GM19025 (cell line): Measurements from ENCODE around the gene RGL4.
"Not testable (repeated sequence)": the region's sequence is repeated elsewhere in the genome, so short reads cannot be mapped to it uniquely, and the experiment has no call there.

ENCODE experiments used
- ATAC-seq: cut with Tn5 transposase; IDR thresholded peaks from one replicate; pipeline ENCODE4 v1.9.1; 2021; ENCODE audit warnings: mild to moderate bottlenecking, low read depth, moderate library complexity; ENCODE audit not compliant: unreplicated experiment

Gene RGL4, protein sequence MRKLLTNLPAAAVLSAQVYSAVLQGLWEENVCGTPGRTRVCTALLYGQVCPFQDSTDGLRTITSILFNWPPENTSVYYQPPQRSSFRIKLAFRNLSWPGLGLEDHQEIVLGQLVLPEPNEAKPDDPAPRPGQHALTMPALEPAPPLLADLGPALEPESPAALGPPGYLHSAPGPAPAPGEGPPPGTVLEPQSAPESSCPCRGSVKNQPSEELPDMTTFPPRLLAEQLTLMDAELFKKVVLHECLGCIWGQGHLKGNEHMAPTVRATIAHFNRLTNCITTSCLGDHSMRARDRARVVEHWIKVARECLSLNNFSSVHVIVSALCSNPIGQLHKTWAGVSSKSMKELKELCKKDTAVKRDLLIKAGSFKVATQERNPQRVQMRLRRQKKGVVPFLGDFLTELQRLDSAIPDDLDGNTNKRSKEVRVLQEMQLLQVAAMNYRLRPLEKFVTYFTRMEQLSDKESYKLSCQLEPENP

DNA sequence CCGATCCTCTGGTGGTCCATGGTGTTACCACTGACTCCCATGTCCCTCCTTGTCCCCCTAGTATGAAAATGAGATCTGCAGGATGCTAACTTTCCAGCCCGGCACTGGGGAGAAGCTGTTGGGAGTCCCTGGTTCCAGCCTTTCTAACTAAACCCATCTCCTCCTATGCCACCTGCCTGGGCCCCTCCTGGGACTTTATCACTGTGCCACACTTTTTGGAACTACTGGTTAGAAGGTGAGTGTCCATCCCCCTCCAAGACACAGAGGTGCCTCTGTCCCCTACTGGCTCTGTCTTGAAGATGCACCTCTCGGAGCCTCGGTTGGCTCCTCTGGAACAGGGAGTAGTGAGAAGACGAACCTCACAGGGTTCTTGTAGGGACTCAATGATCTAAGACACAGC is at the start of gene RGL4:
Gene RGL4, plus strand, starts transcription at position 301 of the 400 bp plus-strand sequence. CDS start 1,018 bp downstream, outside the sequence.
- no peak for ATAC-seq

DNA sequence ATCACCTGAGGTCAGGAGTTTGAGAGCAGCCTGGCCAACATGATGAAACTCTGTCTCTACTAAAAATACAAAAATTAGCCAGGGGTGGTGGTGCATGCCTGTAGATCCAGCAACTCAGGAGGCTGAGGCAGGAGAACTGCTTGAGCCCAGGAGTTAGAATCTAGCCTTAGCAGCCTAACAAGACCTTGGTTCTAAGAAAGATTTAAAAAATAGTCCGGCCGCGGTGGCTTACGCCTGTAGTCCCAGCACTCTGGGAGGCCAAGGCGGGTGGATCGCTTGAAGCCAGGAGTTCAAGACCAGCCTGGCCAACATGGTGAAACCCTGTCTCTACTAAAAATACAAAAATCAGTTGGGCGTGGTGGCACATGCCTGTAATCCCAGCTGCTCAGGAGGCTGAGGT is 44.3 kb upstream of the RGL4 start:
- ATAC-seq, result not testable (repeated sequence)

DNA sequence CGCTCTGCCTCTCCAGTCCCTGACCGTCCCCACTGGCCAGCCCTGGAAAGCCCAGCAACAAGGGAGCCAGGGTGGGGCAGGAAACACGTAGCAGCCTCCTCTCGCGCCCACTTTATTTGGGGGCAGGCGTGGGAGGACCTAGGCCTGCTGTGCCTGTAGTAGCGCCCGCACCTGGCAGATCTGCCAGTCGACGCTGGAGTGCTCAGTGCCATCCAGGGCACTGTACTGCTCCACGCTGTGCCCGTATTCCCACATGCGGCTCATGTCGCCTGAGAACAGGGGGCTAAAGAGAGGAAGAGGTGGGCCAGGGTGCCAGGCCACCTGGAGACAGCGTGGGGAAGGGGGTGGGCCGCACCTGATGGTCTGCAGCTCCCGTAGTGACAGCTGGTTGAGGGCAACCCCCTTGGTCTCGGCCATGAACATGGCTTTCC is 41.7 kb upstream of the RGL4 start:
- ATAC-seq, result no peak

DNA sequence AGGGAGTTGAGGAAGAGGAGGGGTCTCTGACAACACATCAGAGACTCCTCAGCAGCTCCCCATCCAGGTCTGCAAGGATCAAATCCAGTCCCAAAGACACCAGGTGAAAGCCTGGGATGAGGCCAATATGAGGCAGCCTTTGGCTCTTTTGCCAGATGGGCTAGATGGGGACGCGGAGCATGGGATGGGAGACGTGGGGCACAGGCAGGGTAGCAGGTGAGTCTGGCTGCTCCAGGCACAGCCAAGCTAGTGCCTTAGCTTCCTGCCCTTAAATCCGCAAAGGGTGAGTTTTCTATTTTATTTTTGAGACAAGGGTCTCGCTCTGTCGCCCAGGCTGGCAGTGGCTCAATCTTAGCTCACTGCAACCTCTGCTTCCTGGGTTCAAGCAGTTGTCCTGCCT is 39.1 kb upstream of the RGL4 start:
- ATAC-seq, result no peak

DNA sequence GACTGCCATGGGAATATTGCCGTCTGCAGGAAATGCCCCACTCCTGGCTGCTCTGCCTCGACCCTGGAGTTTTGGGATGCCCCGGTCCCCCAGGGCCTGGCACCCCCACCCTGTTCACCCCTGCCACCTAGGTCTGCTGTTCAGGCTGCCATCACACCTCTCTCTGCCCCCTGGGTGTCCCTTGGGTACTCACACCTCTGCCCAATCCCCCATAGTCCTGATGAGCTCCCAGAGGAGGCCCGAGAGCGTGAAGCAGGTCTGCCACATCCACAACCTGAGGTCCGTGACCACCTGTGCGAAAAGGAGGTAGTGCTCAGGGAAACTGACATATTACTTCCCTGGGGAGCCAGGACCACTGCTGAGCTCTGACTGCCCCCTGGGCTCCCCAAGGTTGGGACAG is 38.5 kb upstream of the RGL4 start:
- ATAC-seq, result no peak

DNA sequence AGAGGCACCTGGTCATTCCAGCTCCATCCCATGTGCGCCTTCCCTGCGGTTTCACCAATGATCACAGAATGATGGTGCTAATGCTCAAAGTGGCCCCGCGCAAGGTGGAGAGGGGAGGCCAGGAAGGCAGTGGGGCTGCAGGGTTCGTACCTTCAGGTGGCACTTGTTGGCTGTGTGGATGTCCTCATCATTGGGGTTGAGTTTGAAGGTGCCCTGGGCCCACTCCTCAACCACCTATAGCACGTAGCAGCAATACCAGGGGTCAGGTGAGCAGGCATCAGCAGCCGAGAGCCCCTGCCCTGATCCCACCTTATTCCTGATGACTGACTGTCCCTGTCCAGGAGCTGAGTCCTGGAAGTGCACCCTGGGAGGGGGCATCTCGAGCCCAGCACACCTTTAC is 38.1 kb upstream of the RGL4 start:
- no peak for ATAC-seq

DNA sequence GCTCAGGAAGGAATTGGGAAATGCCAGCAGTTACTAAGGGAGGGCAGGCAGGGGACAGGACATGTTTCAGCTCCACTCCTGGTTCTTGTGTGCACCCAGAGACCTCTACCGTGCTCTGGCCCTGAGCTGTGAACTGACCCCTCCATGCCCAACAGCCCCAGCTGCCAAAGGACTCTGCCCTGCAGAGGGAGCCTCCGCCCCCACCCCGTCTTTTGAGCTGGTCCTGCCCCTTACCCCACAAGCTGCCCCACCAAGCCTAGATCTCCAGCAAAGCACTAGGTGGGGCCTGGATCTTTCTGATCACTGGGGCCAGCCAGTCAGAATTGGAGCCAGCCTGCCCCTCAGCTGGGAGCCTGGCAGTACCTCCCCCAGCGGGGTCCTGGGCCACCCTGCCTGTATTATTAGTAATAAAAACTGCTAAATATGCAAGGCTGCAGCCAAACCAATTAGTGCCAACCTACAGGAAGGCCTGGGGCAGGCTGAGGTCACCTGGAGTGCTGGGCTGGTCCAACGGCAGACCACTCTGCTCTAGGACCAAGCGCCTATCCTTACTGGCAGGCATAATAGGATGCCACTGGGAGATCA is 34.8 kb upstream of the RGL4 start:
- ATAC-seq, result no peak

DNA sequence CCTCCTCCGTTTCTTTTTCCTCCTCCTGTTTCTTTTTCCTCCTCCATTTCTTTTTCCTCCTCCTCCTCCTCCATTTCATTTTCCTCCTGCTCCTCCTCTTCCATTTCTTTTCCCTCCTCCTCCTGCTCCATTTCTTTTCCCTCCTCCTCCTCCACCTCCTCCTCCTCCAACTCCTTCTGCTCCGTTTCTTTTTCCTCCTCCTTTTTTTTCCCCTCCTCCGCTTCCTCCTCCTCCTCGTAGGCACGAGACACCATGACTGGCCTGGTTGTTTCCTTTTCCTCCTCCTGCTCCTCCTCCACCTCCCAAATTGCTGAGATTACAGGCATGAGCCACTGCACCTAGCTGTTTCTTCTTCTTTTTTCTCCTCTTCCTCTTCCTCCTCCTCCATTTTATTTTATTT is 33.1 kb upstream of the RGL4 start:
- ATAC-seq, result no peak

DNA sequence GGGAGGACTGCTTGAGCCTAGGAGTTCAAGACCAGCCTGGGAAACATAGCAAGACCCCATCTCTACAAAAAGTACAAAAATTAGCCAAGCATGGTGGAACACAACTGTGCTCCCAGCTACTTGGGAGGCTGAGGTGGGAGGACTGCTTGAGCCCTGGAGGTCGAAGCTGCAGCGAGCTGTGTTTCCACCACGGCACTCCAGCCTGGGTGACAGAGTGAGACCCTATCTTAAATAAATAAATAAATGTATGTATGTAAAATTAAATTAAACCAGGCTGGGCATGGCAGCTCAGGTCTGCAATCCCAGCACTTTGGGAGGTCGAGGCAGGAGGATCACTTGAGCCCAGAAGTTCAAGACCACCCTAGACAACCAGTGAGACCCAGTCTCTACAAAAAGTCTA is 30.4 kb upstream of the RGL4 start:
- ATAC-seq, result not testable (repeated sequence)

DNA sequence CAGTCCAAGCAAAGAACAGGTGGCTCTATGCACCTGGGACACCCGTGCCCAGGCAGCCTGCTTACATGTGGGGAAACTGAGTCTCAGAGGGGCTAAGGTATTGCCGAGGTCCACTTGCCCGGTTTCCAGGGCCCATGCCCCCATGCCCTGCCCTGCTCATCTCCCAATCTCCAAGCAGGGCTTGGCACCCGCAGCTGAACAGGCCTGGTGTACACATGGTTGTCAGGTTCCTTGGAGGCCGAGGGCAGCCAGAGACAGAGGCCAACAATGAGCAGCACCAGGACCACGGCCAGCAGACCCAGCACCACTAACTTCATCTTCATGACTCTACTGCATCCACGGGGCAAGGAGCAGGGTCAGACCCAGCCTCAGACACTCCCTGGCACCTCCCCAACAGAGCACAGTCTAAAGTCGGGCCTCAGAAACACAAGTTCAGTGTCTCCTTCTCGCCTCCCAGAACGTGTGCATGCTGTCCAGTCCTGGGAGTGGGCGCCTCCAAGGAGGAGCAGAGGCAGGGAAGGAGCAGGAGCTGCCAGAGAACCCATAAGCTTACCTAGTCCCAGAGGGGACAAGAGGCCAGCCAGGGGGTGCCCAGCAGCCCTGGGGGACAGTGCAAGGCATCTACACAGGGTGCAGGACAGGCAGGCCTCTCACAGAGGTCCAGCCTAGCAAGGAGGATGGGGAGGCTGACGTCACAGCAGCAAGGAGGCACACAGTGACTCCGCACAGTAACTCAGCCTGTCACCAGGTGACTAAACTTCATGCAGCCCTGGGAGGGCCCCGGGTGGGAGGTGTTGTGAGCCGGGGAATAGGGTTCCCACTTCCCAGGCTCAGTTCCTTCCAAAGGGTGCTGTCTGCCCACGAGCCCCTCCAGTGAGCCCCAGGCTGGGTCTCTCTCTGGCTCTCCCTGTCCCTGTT is 20.2 kb upstream of the RGL4 start:
- no peak for ATAC-seq

DNA sequence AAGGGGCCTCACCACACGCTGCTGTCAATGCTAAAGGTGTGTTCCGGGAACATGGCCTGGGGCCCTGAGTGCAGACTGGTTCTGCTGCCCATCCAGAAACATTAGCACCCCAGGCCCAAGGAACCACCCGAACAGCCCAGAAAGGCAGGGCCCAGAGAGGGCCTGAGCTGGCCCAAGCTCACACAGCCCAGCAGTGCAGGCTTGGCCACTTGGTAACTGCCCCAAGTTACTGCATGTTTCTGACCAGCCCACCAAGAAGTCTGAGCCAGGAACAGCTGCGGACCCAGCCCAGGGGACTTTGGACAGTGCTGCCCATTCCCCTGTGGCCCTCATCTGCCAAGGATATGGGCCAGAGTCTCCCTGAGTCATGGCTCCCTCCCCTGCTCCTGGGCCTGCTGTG is 19.4 kb upstream of the RGL4 start:
- not testable (repeated sequence) for ATAC-seq

DNA sequence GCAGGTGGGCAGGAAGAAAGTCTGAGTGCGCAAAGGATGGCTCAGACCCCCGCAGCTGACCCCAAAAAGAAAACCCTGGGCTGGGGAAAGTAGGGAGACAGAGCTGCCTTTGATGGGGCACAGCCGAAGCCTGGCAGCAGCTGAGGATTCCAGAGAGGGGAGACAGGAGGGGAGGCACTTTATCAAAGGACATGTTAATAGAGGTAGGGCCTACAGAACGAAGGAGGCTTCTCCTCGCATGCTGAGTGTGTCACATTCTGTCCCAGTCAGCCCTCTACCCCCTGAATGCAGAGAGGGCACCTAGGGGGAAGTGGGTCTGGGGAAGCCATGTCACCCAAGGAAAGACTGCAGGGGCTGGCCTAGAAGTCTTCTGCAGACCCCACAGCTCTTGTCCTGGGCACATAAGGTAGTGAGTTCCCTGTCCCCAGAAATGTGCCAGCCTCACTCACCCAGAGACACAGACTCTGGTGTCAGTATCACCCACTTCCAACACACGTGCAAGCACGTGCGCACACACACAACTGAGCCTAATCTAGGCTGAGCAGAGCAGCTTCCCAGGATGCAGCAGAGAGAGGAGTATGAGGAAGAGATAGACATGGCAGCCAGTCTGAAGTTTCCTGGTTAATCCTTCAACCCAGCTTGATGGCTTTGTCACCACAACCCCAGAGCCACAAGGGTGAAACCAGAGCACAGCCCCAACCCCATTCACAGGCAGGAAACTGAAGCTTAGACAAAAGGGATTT is 18.3 kb upstream of the RGL4 start:
- not testable (repeated sequence) for ATAC-seq

DNA sequence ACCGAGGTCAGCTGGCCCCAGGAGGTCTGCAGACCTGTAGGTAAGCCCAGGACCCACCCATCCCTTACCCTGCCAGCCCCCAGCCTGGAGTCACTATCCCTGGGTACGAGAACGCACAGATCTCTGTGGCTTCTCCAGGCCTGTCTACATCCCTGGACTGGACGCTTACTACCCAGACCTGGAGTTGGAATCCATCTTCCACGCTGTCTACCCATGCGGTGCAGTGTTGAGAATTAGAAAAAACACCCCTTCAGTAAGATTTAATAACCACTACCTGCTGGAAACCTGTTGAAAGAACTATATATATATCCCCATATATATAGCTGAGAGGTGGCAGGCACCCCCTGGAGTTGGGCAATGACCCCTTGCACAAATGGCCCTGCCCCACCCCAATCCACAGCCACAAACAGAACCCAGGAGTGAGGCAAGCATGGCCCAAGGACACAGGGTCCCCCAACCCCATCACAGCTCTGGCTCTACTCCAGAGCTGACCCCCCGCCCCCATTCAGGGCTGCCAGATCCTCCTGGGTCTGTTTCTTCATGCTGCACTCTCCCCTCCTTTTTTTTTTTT is 17.7 kb upstream of the RGL4 start:
- no peak for ATAC-seq

DNA sequence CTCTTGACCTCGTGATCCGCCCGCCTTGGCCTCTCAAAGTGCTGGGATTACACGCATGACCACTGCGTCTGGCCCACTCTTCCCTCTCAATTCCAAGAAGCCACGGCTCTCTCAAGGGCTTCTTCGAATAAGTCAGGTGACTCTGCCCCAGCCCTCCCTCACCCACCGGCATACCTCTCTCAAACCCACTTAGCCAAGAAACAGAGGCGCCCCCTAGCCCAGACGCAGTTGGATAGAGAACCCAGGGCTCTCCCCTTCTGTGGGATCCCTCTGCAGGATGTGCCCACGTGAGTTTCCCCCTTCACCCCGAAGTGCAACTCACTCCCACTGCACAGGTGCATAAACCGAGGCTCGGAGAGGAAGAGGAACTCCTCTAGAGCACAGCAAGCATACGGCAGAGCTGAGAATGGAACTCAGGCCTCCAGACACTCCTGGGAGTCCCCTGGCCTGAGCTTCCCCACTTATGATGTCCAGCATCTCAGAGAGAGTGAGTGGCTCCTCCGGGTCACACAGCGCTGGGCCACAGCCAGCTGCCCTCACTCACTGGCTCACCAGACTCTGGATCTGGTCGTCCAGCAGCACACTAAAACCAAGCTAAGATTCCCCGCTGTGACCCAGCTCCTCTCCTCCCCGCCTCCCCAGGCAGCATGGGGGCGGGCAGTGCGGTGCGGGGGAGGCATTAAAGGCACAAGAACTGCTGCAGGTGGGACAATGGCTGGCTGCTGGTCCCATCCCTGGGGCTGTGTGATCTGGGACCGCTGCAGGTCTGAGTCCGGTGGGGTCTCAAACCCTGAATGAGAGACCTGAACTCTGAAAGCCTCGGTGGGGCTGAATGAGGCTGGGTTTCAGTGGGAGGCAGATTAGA is 16.8 kb upstream of the RGL4 start:
- no peak for ATAC-seq

DNA sequence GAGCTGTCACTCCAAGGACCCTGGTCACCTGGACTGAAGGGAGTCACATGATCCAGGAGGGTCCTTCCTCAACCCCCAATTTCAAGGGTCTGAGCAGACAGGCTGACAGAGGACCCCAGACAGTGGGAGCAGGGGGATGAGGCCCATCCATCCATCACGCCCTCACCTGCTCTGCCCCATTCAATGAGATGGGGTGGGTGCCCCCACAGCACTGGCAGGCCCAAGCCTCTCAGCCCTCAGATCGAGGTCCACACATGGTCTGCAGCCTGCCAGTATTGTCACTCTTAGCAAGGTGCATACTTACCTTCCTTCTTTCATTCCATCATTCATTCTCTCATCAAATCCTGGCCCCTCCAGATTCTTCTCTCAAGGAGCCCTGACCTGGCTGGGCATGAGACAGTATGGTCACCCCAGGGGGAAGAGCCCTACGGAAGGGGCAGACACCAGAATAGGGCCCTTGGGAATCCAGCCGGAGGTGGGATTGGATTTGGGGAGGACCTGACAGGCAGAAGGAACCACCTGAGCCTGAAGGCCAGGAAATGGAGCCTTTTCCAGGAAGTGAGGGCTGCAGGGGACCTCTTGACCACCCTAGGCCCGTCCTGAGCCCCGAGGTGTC is 15.8 kb upstream of the RGL4 start:
- not testable (repeated sequence) for ATAC-seq

DNA sequence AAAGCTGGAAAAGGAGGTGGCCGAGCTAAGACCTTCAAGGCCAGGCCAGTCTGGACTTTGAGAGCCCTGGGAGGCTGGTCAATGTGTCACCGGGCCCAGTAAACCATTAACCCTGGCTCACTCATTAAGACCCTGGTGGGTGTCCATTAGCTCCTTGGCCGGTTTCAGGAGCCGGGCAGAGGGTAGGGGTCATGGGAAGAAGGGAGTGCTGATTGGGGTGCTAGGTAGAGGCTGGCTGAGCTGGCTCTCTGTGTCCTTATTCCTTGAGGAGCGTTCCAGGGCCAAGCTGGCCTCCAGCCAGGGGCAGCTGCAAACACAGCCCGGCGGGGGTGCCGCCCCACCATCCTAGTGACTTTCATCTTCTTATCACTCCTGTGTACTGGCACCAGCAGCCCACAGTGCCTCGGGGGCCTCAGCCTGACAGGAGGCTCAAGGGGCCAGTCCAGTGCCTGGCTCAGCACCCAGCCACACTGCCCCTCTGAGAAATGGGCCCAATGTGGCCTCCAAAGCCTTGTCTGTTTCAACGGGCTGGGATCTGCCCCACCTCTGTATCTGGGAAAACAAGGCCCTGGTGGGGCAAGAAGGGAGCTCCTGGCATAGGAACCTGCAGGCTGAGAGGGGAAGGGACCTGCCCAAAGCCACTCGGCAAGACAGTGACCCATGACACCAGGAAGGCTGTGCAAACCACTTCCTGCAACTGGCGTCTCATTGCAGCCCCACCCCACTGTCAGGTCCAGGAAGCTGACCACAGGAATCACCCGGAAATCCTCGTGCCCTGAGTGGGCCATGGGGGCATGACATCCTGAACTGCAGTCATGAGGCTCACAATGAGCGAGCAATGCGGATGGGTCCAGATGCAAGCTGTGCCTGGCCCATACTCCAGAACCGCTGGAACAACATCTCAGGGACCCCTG is 15.1 kb upstream of the RGL4 start:
- ATAC-seq, result no peak

DNA sequence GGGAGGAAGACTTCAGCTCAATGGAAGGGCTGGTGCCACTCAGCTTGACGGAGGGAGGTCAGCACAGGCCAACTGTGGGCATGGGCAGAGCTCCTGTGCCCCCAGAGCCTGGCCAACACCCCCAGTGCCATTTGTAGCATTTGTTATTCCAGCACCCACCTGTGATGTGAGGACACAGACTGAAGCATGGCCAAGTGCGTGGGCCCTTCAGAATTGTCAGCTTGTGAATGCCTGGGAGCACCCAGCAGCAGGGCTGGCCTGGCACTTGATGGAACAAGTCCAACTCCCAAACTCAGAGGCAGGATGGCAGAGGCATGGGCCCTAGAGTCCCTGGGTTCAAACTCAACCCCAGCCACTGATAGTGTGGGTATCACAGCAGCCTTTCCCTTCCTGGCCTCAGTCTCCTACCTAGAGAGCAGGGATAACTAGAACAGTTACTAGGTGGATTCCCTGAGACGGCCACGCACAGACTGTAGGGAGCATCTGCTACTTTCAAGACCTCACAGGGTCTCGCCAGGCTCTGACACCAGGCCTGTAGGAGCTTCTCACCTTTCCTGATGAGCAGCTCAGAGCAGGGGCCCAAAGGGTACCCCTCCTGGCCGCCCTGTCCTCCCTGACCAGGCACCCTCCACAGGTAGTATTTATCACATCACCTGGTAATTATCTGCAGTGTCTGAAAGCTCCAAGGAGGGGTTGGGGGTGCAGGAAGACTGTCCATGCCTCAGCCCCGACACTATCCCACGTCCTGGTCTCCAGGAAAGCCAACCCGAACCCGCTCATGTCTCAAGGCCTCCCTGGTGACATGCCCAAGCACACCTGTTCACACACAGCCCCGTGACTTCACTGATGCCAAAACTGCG is 13.7 kb upstream of the RGL4 start:
- not testable (repeated sequence) for ATAC-seq
